ENCODE data around the gene OAT.

OAT gene

DNA sequence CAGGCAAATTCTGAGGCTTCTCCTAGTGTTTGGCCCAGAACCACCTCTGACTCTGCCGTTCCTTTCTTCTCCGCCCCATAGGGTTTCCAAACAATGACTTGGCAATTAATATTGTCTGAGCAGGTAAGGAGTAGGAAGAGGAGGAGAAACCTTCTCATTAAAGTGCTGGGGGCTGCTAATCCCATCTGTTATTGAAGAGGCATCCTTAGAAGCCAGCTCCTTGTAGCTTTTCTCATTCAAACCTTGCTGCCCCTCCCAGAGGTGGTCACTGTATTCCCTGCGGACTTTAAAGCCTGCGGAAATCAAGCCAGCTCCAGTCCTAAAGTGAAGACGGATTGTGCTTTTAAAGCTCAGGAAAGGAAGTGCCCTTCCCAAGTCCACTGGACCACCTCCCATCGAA lies 32.6 kb upstream of the OAT start:
- Histone ChIP-seq H3K4me3 (replicated peaks; ENCODE audit: insufficient read depth, low read length) (no peak overlapping the region), H3K27me3 (ENCODE audit: insufficient read depth, poor library complexity, severe bottlenecking) (peaks cover 73% of the 10 kb centered on the region), H3K27ac (replicated peaks) (no peak overlapping the region)
- TF ChIP-seq GABPA (IDR thresholded peaks at IDR 0.05; ENCODE audit: low read depth) = no peak
- TF ChIP-seq POLR2AphosphoS5 (IDR thresholded peaks at IDR 0.05; ENCODE audit: low read depth) = no peak
- TF ChIP-seq SPI1 (IDR thresholded peaks at IDR 0.05; ENCODE audit: borderline replicate concordance, low read depth) = no peak
- TF ChIP-seq, protein P1, sequence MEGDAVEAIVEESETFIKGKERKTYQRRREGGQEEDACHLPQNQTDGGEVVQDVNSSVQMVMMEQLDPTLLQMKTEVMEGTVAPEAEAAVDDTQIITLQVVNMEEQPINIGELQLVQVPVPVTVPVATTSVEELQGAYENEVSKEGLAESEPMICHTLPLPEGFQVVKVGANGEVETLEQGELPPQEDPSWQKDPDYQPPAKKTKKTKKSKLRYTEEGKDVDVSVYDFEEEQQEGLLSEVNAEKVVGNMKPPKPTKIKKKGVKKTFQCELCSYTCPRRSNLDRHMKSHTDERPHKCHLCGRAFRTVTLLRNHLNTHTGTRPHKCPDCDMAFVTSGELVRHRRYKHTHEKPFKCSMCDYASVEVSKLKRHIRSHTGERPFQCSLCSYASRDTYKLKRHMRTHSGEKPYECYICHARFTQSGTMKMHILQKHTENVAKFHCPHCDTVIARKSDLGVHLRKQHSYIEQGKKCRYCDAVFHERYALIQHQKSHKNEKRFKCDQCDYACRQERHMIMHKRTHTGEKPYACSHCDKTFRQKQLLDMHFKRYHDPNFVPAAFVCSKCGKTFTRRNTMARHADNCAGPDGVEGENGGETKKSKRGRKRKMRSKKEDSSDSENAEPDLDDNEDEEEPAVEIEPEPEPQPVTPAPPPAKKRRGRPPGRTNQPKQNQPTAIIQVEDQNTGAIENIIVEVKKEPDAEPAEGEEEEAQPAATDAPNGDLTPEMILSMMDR (IDR thresholded peaks at IDR 0.05; ENCODE audit: insufficient read depth, low read length) = no peak
- TF ChIP-seq, protein P2, sequence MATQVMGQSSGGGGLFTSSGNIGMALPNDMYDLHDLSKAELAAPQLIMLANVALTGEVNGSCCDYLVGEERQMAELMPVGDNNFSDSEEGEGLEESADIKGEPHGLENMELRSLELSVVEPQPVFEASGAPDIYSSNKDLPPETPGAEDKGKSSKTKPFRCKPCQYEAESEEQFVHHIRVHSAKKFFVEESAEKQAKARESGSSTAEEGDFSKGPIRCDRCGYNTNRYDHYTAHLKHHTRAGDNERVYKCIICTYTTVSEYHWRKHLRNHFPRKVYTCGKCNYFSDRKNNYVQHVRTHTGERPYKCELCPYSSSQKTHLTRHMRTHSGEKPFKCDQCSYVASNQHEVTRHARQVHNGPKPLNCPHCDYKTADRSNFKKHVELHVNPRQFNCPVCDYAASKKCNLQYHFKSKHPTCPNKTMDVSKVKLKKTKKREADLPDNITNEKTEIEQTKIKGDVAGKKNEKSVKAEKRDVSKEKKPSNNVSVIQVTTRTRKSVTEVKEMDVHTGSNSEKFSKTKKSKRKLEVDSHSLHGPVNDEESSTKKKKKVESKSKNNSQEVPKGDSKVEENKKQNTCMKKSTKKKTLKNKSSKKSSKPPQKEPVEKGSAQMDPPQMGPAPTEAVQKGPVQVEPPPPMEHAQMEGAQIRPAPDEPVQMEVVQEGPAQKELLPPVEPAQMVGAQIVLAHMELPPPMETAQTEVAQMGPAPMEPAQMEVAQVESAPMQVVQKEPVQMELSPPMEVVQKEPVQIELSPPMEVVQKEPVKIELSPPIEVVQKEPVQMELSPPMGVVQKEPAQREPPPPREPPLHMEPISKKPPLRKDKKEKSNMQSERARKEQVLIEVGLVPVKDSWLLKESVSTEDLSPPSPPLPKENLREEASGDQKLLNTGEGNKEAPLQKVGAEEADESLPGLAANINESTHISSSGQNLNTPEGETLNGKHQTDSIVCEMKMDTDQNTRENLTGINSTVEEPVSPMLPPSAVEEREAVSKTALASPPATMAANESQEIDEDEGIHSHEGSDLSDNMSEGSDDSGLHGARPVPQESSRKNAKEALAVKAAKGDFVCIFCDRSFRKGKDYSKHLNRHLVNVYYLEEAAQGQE (IDR thresholded peaks at IDR 0.05; ENCODE audit: insufficient replicate concordance, low read depth) = no peak
- no peak for DNase-seq (ENCODE audit: low read depth in 1 of 2, low spot score in 1 of 2)

DNA sequence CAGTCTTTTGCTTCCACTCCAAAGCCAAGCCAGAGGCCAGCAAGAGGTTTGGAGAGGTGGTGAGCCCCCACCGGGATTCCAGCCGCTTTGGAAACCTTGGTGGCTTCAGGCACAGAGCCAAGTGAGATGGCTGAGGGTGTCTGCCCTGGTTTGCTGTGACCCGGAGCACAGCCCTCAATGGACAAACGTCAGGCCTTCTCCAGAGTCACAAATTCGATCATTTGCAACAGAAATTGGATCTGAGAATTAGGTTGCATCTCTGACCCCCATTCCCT lies 32.0 kb upstream of the OAT start:
- H3K27me3 ChIP-seq (ENCODE audit: insufficient read depth, poor library complexity, severe bottlenecking) = peaks cover 73% of the 10 kb centered on the region
- no peak overlapping the region for H3K27ac ChIP-seq (replicated peaks)
- no peak overlapping the region for H3K4me3 ChIP-seq (replicated peaks; ENCODE audit: insufficient read depth, low read length)
- no peak for DNase-seq (ENCODE audit: low read depth in 1 of 2, low spot score in 1 of 2)
- TF ChIP-seq, protein P1 (IDR thresholded peaks at IDR 0.05; ENCODE audit: insufficient read depth, low read length) = no peak
- no peak for TF ChIP-seq GABPA (IDR thresholded peaks at IDR 0.05; ENCODE audit: low read depth)
- no peak for TF ChIP-seq POLR2AphosphoS5 (IDR thresholded peaks at IDR 0.05; ENCODE audit: low read depth)
- TF ChIP-seq, protein P2 (IDR thresholded peaks at IDR 0.05; ENCODE audit: insufficient replicate concordance, low read depth) = no peak
- no peak for TF ChIP-seq SPI1 (IDR thresholded peaks at IDR 0.05; ENCODE audit: borderline replicate concordance, low read depth)

DNA sequence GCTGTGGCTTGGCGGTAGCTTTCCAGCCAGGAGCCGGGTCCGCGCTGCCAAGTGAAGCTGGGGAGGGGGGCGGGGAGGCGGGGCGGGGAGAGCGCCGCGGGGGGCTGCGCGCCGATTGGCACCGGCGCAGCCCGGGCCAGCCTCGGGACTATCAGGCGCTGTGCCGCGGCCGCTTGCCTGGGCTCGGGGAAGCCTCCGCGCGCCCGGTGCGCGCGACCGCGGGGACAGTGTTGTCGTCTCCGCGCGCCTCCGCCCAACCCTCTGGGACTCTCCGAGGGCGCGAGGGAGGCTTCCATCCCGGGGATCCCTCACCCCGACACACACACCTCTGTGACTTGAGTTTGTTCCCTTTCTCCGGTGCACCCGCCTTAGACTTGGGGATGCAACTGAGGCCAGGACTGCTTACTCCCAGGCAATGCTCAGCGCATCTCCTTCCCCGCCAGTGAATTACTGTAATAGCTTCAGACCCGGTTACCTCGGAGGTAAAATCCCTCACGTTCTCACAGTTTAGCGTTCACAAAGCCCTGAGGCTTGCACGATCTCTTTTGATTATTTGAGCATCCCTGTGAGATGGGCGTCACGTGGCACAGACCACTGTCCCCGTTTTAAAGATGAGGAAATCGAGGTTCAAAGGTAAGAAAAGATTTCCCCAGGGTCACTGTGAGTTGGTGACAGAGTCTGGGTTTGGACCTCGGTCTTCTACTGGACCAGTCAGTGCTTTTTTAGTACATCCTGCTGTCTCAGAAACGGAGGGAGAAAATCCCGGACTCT lies 31.5 kb upstream of the OAT start, which contains the start of gene NKX1-2:
TSS of gene NKX1-2 (minus strand) at position 24 of the 771 bp plus-strand sequence. CDS start 92 bp downstream, outside the sequence.
- TF ChIP-seq, protein P2 (IDR thresholded peaks at IDR 0.05; ENCODE audit: insufficient replicate concordance, low read depth) = no peak
- TF ChIP-seq POLR2AphosphoS5 (IDR thresholded peaks at IDR 0.05; ENCODE audit: low read depth) = no peak
- TF ChIP-seq SPI1 (IDR thresholded peaks at IDR 0.05; ENCODE audit: borderline replicate concordance, low read depth) = no peak
- TF ChIP-seq, protein P1 (IDR thresholded peaks at IDR 0.05; ENCODE audit: insufficient read depth, low read length) = no peak
- TF ChIP-seq GABPA (IDR thresholded peaks at IDR 0.05; ENCODE audit: low read depth) = no peak
- DNase-seq (ENCODE audit: low read depth in 1 of 2, low spot score in 1 of 2) = no peak
- H3K27ac ChIP-seq (replicated peaks) = no peak within 1 kb of the TSS
- H3K27me3 ChIP-seq (ENCODE audit: insufficient read depth, poor library complexity, severe bottlenecking) = peaks cover 76% of the 10 kb centered on the region
- no peak within 1 kb of the TSS for H3K4me3 ChIP-seq (replicated peaks; ENCODE audit: insufficient read depth, low read length)
